ENCODE measurements around the gene RSPH3. TPM values are rescaled to one million over a fixed set of nuclear protein-coding genes. Genes with fewer than 3 reads are reported as not detected.

RSPH3 gene
- polyA plus RNA-seq, 1 donor (not counting 4 experiments of a cell fraction or from before 2014, with no cell fraction given), result 4.4 TPM

DNA sequence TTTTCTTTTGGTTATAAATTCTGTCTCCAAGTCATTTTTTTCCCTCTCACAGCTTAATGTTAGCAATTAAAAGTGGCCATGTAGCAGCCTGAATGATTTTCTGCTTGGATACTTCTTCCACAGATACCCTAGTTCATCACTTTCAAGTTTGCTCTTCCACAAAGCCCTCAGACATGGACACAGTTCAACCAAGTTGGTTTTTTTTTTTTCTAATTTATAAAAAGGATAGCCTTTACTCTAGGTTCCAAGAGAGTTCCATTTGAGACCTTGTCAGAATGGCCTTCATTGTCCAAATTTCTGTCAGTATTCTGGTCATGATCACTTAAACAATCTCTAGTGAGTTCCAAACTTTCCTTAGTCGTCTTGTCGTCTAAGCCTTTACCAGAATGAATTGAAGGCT, 40.0 kb downstream of the RSPH3 start:
- no peak for DNase-seq (ENCODE audit: low read depth, low spot score)
- no peaks in the 10 kb centered on the region for H3K27me3 ChIP-seq (ENCODE audit: control insufficient read depth, extremely low read depth, insufficient read depth, low read length)
- TF ChIP-seq, protein P1, sequence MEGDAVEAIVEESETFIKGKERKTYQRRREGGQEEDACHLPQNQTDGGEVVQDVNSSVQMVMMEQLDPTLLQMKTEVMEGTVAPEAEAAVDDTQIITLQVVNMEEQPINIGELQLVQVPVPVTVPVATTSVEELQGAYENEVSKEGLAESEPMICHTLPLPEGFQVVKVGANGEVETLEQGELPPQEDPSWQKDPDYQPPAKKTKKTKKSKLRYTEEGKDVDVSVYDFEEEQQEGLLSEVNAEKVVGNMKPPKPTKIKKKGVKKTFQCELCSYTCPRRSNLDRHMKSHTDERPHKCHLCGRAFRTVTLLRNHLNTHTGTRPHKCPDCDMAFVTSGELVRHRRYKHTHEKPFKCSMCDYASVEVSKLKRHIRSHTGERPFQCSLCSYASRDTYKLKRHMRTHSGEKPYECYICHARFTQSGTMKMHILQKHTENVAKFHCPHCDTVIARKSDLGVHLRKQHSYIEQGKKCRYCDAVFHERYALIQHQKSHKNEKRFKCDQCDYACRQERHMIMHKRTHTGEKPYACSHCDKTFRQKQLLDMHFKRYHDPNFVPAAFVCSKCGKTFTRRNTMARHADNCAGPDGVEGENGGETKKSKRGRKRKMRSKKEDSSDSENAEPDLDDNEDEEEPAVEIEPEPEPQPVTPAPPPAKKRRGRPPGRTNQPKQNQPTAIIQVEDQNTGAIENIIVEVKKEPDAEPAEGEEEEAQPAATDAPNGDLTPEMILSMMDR (optimal IDR thresholded peaks at IDR 0.05 in 1 of 3, IDR thresholded peaks at IDR 0.05 in 1 of 3, conservative IDR thresholded peaks at IDR 0.05 in 1 of 3; ENCODE audit: extremely low read depth in 1 of 3, insufficient read depth in 2 of 3, low read length in 3 of 3), result no peak
- TF ChIP-seq EZH2 (IDR thresholded peaks at IDR 0.05; ENCODE audit: low read length), result no peak
- no peak overlapping the region for H3K4me3 ChIP-seq (ENCODE audit: control insufficient read depth in 2 of 3, extremely low read depth in 1 of 3, insufficient read depth in 2 of 3, low read depth in 1 of 3, low read length in 3 of 3)
- H3K79me2 ChIP-seq (ENCODE audit: control insufficient read depth, insufficient read depth, low read length), result no peaks in the 10 kb centered on the region
- no peak overlapping the region for H3K9ac ChIP-seq (ENCODE audit: control insufficient read depth, extremely low read depth, insufficient read depth, low read length)
- H4K20me1 ChIP-seq (ENCODE audit: control insufficient read depth, extremely low read depth, insufficient read depth, low read length), result no peaks in the 10 kb centered on the region
- no peak overlapping the region for H3K4me2 ChIP-seq (ENCODE audit: control insufficient read depth, extremely low read depth, insufficient read depth, low read depth, low read length)
- no peaks in the 10 kb centered on the region for H3K9me1 ChIP-seq (ENCODE audit: control insufficient read depth, extremely low read depth, insufficient read depth, low read length)
- dilution Hi-C loops (cut with MboI; ENCODE audit: extremely low pct_ligation_motif_present, low sequenced_read_pairs), result no loop called here
- peaks cover 10% of the 10 kb centered on the region for H3K4me1 ChIP-seq (ENCODE audit: control insufficient read depth, extremely low read depth, insufficient read depth, low read length)
- H3K27ac ChIP-seq (ENCODE audit: control insufficient read depth, insufficient read depth, low read length), result no peak overlapping the region
- no peaks in the 10 kb centered on the region for H3K36me3 ChIP-seq (ENCODE audit: control insufficient read depth in 2 of 2, extremely low read depth in 1 of 2, insufficient read depth in 2 of 2, low read length in 2 of 2)
- no peaks in the 10 kb centered on the region for H3K9me3 ChIP-seq (ENCODE audit: control insufficient read depth, low read depth, low read length)
- no peak overlapping the region for H2AFZ ChIP-seq (ENCODE audit: control insufficient read depth, low read length)
- no peak for FAIRE-seq

DNA sequence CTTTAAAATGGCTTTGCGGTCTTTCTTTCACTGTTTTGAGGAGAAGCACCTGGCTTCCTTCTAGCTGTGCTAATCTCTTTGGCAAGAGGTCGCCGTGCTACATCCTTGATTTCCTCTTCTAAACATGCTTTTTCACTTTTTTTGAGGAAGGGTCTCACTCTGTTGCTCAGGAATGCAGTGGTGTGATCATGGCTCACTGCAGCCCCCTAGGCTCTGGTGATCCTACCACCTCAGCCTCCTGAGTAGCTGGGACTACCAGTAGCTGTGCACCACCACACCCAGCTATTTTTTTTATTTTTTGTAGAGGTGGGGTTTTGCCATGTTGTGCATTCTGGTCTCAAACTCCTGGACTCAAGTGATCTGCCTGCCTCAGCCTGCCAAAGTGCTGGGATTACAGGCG, 40.5 kb downstream of the RSPH3 start:
- no peaks in the 10 kb centered on the region for H3K9me1 ChIP-seq (ENCODE audit: control insufficient read depth, extremely low read depth, insufficient read depth, low read length)
- H3K4me1 ChIP-seq (ENCODE audit: control insufficient read depth, extremely low read depth, insufficient read depth, low read length), result peaks cover 10% of the 10 kb centered on the region
- no peaks in the 10 kb centered on the region for H3K79me2 ChIP-seq (ENCODE audit: control insufficient read depth, insufficient read depth, low read length)
- DNase-seq (ENCODE audit: low read depth, low spot score) (no peak), FAIRE-seq (no peak)
- H3K4me2 ChIP-seq (ENCODE audit: control insufficient read depth, extremely low read depth, insufficient read depth, low read depth, low read length), result no peak overlapping the region
- dilution Hi-C loops (cut with MboI; ENCODE audit: extremely low pct_ligation_motif_present, low sequenced_read_pairs), result no loop called here
- no peaks in the 10 kb centered on the region for H3K27me3 ChIP-seq (ENCODE audit: control insufficient read depth, extremely low read depth, insufficient read depth, low read length)
- TF ChIP-seq, protein P1 (optimal IDR thresholded peaks at IDR 0.05 in 1 of 3, IDR thresholded peaks at IDR 0.05 in 1 of 3, conservative IDR thresholded peaks at IDR 0.05 in 1 of 3; ENCODE audit: extremely low read depth in 1 of 3, insufficient read depth in 2 of 3, low read length in 3 of 3), result no peak
- TF ChIP-seq EZH2 (IDR thresholded peaks at IDR 0.05; ENCODE audit: low read length), result no peak
- H3K27ac ChIP-seq (ENCODE audit: control insufficient read depth, insufficient read depth, low read length), result no peak overlapping the region
- H3K36me3 ChIP-seq (ENCODE audit: control insufficient read depth in 2 of 2, extremely low read depth in 1 of 2, insufficient read depth in 2 of 2, low read length in 2 of 2), result no peaks in the 10 kb centered on the region
- no peaks in the 10 kb centered on the region for H4K20me1 ChIP-seq (ENCODE audit: control insufficient read depth, extremely low read depth, insufficient read depth, low read length)
- H3K9ac ChIP-seq (ENCODE audit: control insufficient read depth, extremely low read depth, insufficient read depth, low read length), result no peak overlapping the region
- no peak overlapping the region for H3K4me3 ChIP-seq (ENCODE audit: control insufficient read depth in 2 of 3, extremely low read depth in 1 of 3, insufficient read depth in 2 of 3, low read depth in 1 of 3, low read length in 3 of 3)
- no peaks in the 10 kb centered on the region for H3K9me3 ChIP-seq (ENCODE audit: control insufficient read depth, low read depth, low read length)
- H2AFZ ChIP-seq (ENCODE audit: control insufficient read depth, low read length), result no peak overlapping the region

Data from keratinocyte (primary cell).